Measurements from ENCODE around the gene PAPOLB.
A peak's percentile ranks its signal among the peaks of the same experiment; 100 is the strongest.

Gene PAPOLB

DNA sequence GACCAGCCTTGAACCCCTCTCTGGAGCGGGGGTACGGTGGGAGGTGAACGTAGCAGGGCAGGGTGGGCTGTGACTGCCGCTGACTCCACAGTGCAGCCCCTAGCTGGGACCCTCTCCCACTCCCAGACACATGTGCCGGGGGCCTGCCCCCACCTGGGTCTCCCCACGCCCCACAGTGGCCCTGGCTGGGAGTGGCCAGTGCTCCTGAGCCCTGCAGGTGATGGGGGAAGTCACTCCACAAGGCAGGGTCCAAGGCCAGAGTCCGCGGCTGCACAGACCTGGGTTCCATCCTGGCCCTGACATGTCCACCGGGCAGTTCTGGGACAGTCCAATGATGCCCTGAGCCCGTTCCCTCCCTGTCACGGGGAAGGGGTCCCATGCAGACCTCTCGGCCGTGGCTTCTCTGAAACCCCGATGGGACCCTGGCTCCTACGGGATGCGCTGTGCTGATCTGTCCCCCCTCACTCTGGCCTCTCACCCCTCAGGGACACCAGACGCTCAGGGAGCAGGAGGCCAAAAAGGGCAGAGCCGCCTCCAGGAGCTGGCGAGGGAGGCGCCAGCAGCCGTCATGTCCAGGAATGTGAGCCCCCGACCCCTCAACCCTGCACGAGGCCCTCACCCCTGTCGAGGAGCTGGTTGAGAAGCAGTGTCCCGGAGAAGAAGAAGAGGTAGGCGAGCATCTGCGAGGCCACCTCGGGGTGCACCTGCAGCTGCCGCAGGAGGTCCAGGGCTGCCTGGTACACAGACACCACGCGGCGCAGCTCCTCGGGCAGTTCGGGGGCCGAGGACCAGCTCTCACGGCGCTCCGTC, 46.0 kb downstream of the PAPOLB start:
- TF ChIP-seq, protein P1, sequence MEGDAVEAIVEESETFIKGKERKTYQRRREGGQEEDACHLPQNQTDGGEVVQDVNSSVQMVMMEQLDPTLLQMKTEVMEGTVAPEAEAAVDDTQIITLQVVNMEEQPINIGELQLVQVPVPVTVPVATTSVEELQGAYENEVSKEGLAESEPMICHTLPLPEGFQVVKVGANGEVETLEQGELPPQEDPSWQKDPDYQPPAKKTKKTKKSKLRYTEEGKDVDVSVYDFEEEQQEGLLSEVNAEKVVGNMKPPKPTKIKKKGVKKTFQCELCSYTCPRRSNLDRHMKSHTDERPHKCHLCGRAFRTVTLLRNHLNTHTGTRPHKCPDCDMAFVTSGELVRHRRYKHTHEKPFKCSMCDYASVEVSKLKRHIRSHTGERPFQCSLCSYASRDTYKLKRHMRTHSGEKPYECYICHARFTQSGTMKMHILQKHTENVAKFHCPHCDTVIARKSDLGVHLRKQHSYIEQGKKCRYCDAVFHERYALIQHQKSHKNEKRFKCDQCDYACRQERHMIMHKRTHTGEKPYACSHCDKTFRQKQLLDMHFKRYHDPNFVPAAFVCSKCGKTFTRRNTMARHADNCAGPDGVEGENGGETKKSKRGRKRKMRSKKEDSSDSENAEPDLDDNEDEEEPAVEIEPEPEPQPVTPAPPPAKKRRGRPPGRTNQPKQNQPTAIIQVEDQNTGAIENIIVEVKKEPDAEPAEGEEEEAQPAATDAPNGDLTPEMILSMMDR (IDR thresholded peaks at IDR 0.05; ENCODE audit: extremely low read depth, insufficient read depth, missing control alignments): no peak
- in situ Hi-C loops (cut with MboI; ENCODE audit: low pct_unique_long_range_greater_than_20kb, low sequenced_read_pairs, unreplicated experiment): no loop called here
- no peak for DNase-seq (ENCODE audit: low spot score)

- TF ChIP-seq, protein P1 (IDR thresholded peaks at IDR 0.05; ENCODE audit: extremely low read depth, insufficient read depth, missing control alignments): no peak
- no peak for DNase-seq (ENCODE audit: low spot score)
- in situ Hi-C loops (cut with MboI; ENCODE audit: low pct_unique_long_range_greater_than_20kb, low sequenced_read_pairs, unreplicated experiment): no loop called here
These were observed 46.7 kb downstream of the PAPOLB start for GRCh38 chr7:4815121-4815520.

GRCh38 chr7:4814433-4814832, 47.4 kb downstream of the PAPOLB start:
- TF ChIP-seq, protein P1 (IDR thresholded peaks at IDR 0.05; ENCODE audit: extremely low read depth, insufficient read depth, missing control alignments): no peak
- DNase-seq (ENCODE audit: low spot score): no peak
- in situ Hi-C loops (cut with MboI; ENCODE audit: low pct_unique_long_range_greater_than_20kb, low sequenced_read_pairs, unreplicated experiment): no loop called here

DNA sequence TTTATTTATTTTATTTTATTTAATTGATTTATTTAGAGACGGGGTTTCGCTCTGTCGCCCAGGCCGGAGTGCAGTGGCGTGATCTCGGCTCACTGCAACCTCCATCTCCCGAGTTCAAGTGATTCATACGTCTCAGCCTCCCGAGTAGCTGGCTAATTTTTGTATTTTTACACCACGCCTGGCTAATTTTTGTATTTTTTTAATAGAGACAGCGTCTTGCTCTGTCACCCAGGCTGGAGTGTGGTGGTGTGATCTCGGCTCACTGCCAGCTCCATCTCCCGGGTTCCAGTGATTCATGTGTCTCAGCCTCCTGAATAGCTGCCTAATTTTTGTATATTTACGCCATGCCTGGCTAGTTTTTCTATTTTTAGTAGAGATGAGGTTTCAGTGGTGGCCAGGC, 52.2 kb downstream of the PAPOLB start:
- TF ChIP-seq, protein P1 (IDR thresholded peaks at IDR 0.05; ENCODE audit: extremely low read depth, insufficient read depth, missing control alignments): no peak
- in situ Hi-C loops (cut with MboI; ENCODE audit: low pct_unique_long_range_greater_than_20kb, low sequenced_read_pairs, unreplicated experiment): no loop called here
- no peak for DNase-seq (ENCODE audit: low spot score)

- in situ Hi-C loops (cut with MboI; ENCODE audit: low pct_unique_long_range_greater_than_20kb, low sequenced_read_pairs, unreplicated experiment): no loop called here
- TF ChIP-seq, protein P1 (IDR thresholded peaks at IDR 0.05; ENCODE audit: extremely low read depth, insufficient read depth, missing control alignments): no peak
- DNase-seq (ENCODE audit: low spot score): peak; percentile 67
These were observed 52.7 kb downstream of the PAPOLB start for GRCh38 chr7:4809091-4809591.

- DNase-seq (ENCODE audit: low spot score): no peak
- in situ Hi-C loops (cut with MboI; ENCODE audit: low pct_unique_long_range_greater_than_20kb, low sequenced_read_pairs, unreplicated experiment): no loop called here
- TF ChIP-seq, protein P1 (IDR thresholded peaks at IDR 0.05; ENCODE audit: extremely low read depth, insufficient read depth, missing control alignments): no peak
These were observed 53.3 kb downstream of the PAPOLB start for GRCh38 chr7:4808565-4808964.
